Measurements from ENCODE around the gene PRELID3B.

The PRELID3B gene

GRCh38 chr20:59042151-59042795 lies at the start of gene PRELID3B:
TSS of gene PRELID3B (minus strand) at chr20:59042786. CDS start at chr20:59042730, 56 bp downstream.
- DNase-seq, result no peak

- DNase-seq, result peak; percentile 55
Observed at GRCh38 chr20:59087829-59088433, 45.3 kb upstream of the PRELID3B start.

GRCh38 chr20:59086923-59087322 lies 44.3 kb upstream of the PRELID3B start:
- no peak for DNase-seq

- DNase-seq, result no peak
Observed at GRCh38 chr20:59084041-59084850, 41.7 kb upstream of the PRELID3B start.

GRCh38 chr20:59082981-59083380 lies 40.4 kb upstream of the PRELID3B start:
- no peak for DNase-seq

GRCh38 chr20:59082077-59082740 lies 39.6 kb upstream of the PRELID3B start:
- DNase-seq, result peak; percentile 36

- DNase-seq, result no peak
Observed at GRCh38 chr20:59081036-59081435, 38.5 kb upstream of the PRELID3B start.

- no peak for DNase-seq
Observed at GRCh38 chr20:59078231-59078630, 35.6 kb upstream of the PRELID3B start.

GRCh38 chr20:59077705-59078104 lies 35.1 kb upstream of the PRELID3B start:
- DNase-seq, result no peak

GRCh38 chr20:59075934-59076508 lies 33.4 kb upstream of the PRELID3B start:
- DNase-seq, result no peak

GRCh38 chr20:59074456-59074855 lies 31.9 kb upstream of the PRELID3B start:
- DNase-seq, result no peak

- DNase-seq, result no peak
Observed at GRCh38 chr20:59073582-59073981, 31.0 kb upstream of the PRELID3B start.

GRCh38 chr20:59071216-59071615 lies 28.6 kb upstream of the PRELID3B start:
- DNase-seq, result no peak

GRCh38 chr20:59069026-59069425 lies 26.4 kb upstream of the PRELID3B start:
- no peak for DNase-seq

GRCh38 chr20:59068534-59068933 lies 25.9 kb upstream of the PRELID3B start:
- no peak for DNase-seq

GRCh38 chr20:59064214-59064722 lies 21.7 kb upstream of the PRELID3B start:
- no peak for DNase-seq

- no peak for DNase-seq
Observed at GRCh38 chr20:59063358-59064213, 21.0 kb upstream of the PRELID3B start.

GRCh38 chr20:59062081-59062480 lies 19.5 kb upstream of the PRELID3B start:
- no peak for DNase-seq

- peak; percentile 33 for DNase-seq
Observed at GRCh38 chr20:59055302-59055701, 12.7 kb upstream of the PRELID3B start.

- no peak for DNase-seq
Observed at GRCh38 chr20:59051666-59052185, 9.1 kb upstream of the PRELID3B start.

GRCh38 chr20:59050437-59050836 lies 7.9 kb upstream of the PRELID3B start:
- DNase-seq, result no peak

GRCh38 chr20:59048681-59049030 lies 6.1 kb upstream of the PRELID3B start:
- DNase-seq, result no peak
